HEK293T (cell line): ENCODE results near the gene LAMP1.

Source experiments
- ARNT ChIP-seq: fragments of 450-650 bp; IDR thresholded peaks from 2 replicates; pipeline ENCODE4 v1.6.1; 2017; ENCODE audit warnings: mild to moderate bottlenecking
- BHLHE40 ChIP-seq: fragments of 450-650 bp; IDR thresholded peaks from 2 replicates; pipeline ENCODE4 v1.6.1; 2016; ENCODE audit warnings: mild to moderate bottlenecking, moderate library complexity, borderline replicate concordance
- CTBP1 ChIP-seq: fragments of 450-650 bp; IDR thresholded peaks from 2 replicates; pipeline ENCODE4 v1.6.1; 2016; ENCODE audit warnings: borderline replicate concordance
- ELF4 ChIP-seq: fragments of 450-650 bp; IDR thresholded peaks from 2 replicates; pipeline ENCODE4 v1.6.1; 2017; ENCODE audit warnings: antibody characterized with exemption
- FOXA1 ChIP-seq: fragments of 450-650 bp; IDR thresholded peaks from 2 replicates; pipeline ENCODE4 v1.6.1; 2016; ENCODE audit warnings: mild to moderate bottlenecking
- FOXK2 ChIP-seq: fragments of 450-650 bp; IDR thresholded peaks from 2 replicates; pipeline ENCODE4 v1.6.1; 2016; ENCODE audit warnings: mild to moderate bottlenecking
- FOXM1 ChIP-seq: fragments of 450-650 bp; IDR thresholded peaks from 2 replicates; pipeline ENCODE4 v1.6.1; 2017; ENCODE audit warnings: mild to moderate bottlenecking, borderline replicate concordance
- L3MBTL2 ChIP-seq: fragments of 450-650 bp; conservative IDR thresholded peaks from 2 replicates; pipeline ENCODE4 v1.6.1; 2016; ENCODE audit warnings: mild to moderate bottlenecking
- NFRKB ChIP-seq: fragments of 450-650 bp; IDR thresholded peaks from 2 replicates; pipeline ENCODE4 v1.6.1; 2016; ENCODE audit warnings: mild to moderate bottlenecking, moderate library complexity
- PKNOX1 ChIP-seq: fragments of 450-650 bp; IDR thresholded peaks from 2 replicates; pipeline ENCODE4 v1.6.1; 2016
- SP1 ChIP-seq: fragments of 450-650 bp; IDR thresholded peaks from 2 replicates; pipeline ENCODE4 v1.6.1; 2017
- SUZ12 ChIP-seq: fragments of 450-650 bp; IDR thresholded peaks from 2 replicates; pipeline ENCODE4 v1.6.1; 2016; ENCODE audit warnings: mild to moderate bottlenecking
- TARDBP ChIP-seq: fragments of 450-650 bp; IDR thresholded peaks from 2 replicates; pipeline ENCODE4 v1.6.1; 2016
- ZNF384 ChIP-seq: fragments of 450-650 bp; IDR thresholded peaks from 2 replicates; pipeline ENCODE4 v1.6.1; 2016

- TF ChIP-seq ZNF384 = no peak
- TF ChIP-seq PKNOX1 = no peak
- no peak for TF ChIP-seq CTBP1
- TF ChIP-seq FOXM1 = no peak
- TF ChIP-seq FOXA1 = no peak
- TF ChIP-seq ARNT = no peak
- no peak for TF ChIP-seq ELF4
- no peak for TF ChIP-seq L3MBTL2
- no peak for TF ChIP-seq NFRKB
- no peak for TF ChIP-seq SP1
- no peak for TF ChIP-seq SUZ12
- no peak for TF ChIP-seq FOXK2
- TF ChIP-seq BHLHE40 = no peak
- TF ChIP-seq TARDBP = no peak
Measured at GRCh38 chr13:113337976-113338375, 40.9 kb downstream of the LAMP1 start.
